ENCODE data around the gene EPS8L1. TPM values are rescaled to one million over a fixed set of nuclear protein-coding genes. Genes with fewer than 3 reads are reported as not detected.

EPS8L1 gene
- total RNA-seq, 2 donors from 2014 or later, result 29.4 to 52.8 TPM

DNA sequence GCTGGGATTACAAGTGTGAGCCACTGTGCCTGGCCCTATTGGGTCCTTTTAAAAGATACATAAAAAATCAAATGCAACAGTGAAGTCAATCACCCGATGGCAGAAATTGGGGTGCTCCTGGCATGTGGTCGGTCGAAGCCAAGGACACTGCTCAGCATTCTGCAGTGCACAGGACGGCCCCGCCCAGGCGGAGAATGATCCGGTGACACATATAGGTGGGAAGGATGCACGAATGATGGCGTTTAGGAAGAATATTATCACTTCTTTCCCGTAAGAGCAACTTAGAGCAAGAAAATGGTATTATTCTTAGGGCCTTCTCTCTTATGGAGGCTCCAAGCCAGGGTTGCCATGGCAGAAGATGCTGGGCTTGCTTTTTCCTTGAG is 34.4 kb upstream of the EPS8L1 start:
- TF ChIP-seq, protein P1, sequence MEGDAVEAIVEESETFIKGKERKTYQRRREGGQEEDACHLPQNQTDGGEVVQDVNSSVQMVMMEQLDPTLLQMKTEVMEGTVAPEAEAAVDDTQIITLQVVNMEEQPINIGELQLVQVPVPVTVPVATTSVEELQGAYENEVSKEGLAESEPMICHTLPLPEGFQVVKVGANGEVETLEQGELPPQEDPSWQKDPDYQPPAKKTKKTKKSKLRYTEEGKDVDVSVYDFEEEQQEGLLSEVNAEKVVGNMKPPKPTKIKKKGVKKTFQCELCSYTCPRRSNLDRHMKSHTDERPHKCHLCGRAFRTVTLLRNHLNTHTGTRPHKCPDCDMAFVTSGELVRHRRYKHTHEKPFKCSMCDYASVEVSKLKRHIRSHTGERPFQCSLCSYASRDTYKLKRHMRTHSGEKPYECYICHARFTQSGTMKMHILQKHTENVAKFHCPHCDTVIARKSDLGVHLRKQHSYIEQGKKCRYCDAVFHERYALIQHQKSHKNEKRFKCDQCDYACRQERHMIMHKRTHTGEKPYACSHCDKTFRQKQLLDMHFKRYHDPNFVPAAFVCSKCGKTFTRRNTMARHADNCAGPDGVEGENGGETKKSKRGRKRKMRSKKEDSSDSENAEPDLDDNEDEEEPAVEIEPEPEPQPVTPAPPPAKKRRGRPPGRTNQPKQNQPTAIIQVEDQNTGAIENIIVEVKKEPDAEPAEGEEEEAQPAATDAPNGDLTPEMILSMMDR (conservative IDR thresholded peaks at IDR 0.05), result no peak
- Histone ChIP-seq H3K27me3 (ENCODE audit: control insufficient read depth, insufficient read depth, low read length, poor library complexity, severe bottlenecking) (no peaks in the 10 kb centered on the region), H3K36me3 (ENCODE audit: control insufficient read depth, insufficient read depth, low read length) (peaks cover 65% of the 10 kb centered on the region), H3K9me3 (ENCODE audit: control insufficient read depth, low read length) (no peaks in the 10 kb centered on the region), H3K27ac (ENCODE audit: low read depth, low read length) (no peak overlapping the region), H3K4me3 (ENCODE audit: low read length) (no peak overlapping the region), H3K4me1 (ENCODE audit: control insufficient read depth, insufficient read depth, low read length) (no peaks in the 10 kb centered on the region), H3K9ac (ENCODE audit: extremely low read depth, low read length, poor library complexity, severe bottlenecking) (no peak overlapping the region)
- H3K27me3 Mint-ChIP-seq (ENCODE audit: insufficient read depth), result no peaks in the 10 kb centered on the region
- no peaks in the 10 kb centered on the region for H3K4me1 Mint-ChIP-seq
- H3K9me3 Mint-ChIP-seq, result no peaks in the 10 kb centered on the region
- peaks cover 47% of the 10 kb centered on the region for H3K36me3 Mint-ChIP-seq (ENCODE audit: low read depth)
- 97 to 98% methylated on average over 7 to 10 of the region's 10 CpGs for WGBS, 2 experiments (ENCODE audit: insufficient coverage in 1 of 2, insufficient read length in 1 of 2)
- DNase-seq, result no peak
- no peak overlapping the region for H3K27ac Mint-ChIP-seq
- no peak overlapping the region for H3K4me3 Mint-ChIP-seq

DNA sequence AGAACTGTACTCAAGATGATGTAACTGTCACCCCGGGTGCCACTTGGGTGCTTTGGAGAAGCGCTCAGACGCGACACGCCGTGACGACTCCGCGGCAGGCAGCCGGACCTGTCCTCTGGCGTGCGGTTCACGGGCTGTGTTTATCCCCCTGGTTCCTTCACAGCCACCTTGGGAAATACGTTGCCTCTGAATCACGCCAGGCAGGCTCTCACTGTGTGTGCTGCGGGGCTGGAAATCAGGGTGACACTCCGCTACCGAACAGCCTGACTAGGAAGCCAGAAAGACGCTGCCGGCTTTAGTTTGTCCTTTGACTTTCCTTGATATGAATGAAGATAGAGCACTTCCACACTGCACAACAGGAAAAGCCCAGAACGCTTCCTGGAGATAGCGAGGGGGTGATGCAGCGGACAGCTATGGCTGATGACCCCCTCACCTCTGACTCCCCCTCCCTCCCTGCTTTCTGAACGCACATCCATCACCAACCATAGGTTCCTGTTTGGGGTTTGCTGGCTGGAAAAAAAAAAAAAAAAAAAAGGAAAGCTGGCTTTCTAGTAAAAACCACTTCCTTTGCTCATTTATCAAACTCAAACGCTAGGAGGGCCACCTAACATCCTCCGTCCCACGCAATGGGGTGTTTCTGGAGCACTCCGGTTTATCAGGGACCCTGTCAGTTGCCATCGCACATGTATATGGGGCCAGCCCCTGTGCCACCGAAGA is 33.9 kb upstream of the EPS8L1 start:
- Histone ChIP-seq H3K9me3 (ENCODE audit: control insufficient read depth, low read length) (no peaks in the 10 kb centered on the region), H3K4me1 (ENCODE audit: control insufficient read depth, insufficient read depth, low read length) (no peaks in the 10 kb centered on the region), H3K9ac (ENCODE audit: extremely low read depth, low read length, poor library complexity, severe bottlenecking) (no peak overlapping the region), H3K36me3 (ENCODE audit: control insufficient read depth, insufficient read depth, low read length) (peaks cover 70% of the 10 kb centered on the region), H3K27me3 (ENCODE audit: control insufficient read depth, insufficient read depth, low read length, poor library complexity, severe bottlenecking) (no peaks in the 10 kb centered on the region), H3K4me3 (ENCODE audit: low read length) (no peak overlapping the region), H3K27ac (ENCODE audit: low read depth, low read length) (no peak overlapping the region)
- WGBS, 2 experiments (ENCODE audit: insufficient coverage in 1 of 2, insufficient read length in 1 of 2), result 94 to 95% methylated on average over 19 to 29 of the region's 30 CpGs
- no peak overlapping the region for H3K4me3 Mint-ChIP-seq
- H3K4me1 Mint-ChIP-seq, result no peaks in the 10 kb centered on the region
- no peak for DNase-seq
- H3K36me3 Mint-ChIP-seq (ENCODE audit: low read depth), result peaks cover 51% of the 10 kb centered on the region
- no peaks in the 10 kb centered on the region for H3K27me3 Mint-ChIP-seq (ENCODE audit: insufficient read depth)
- H3K27ac Mint-ChIP-seq, result peak overlapping the region; percentile 44
- no peaks in the 10 kb centered on the region for H3K9me3 Mint-ChIP-seq
- TF ChIP-seq, protein P1 (conservative IDR thresholded peaks at IDR 0.05), result no peak

DNA sequence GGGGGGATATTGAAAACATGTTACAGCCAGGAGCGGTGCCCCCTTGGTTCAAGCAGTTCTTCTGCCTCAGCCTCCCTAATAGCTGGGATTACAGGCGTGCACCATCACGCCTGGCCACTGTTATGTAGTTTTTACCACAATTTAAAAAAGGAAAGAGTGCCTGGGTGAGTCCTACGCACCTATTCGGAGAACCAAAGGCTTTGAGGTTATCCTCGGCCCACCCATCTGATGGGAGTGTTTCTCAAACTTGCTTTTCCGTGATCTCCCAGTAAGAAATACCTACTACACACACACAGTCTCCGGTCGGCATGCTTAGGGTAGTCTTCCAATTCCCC is 33.4 kb upstream of the EPS8L1 start:
- no peaks in the 10 kb centered on the region for H3K9me3 ChIP-seq (ENCODE audit: control insufficient read depth, low read length)
- DNase-seq, result no peak
- no peak overlapping the region for H3K4me3 ChIP-seq (ENCODE audit: low read length)
- H3K27ac ChIP-seq (ENCODE audit: low read depth, low read length), result no peak overlapping the region
- H3K4me1 ChIP-seq (ENCODE audit: control insufficient read depth, insufficient read depth, low read length), result no peaks in the 10 kb centered on the region
- Mint-ChIP-seq H3K27ac (no peak overlapping the region), H3K4me1 (no peaks in the 10 kb centered on the region), H3K9me3 (no peaks in the 10 kb centered on the region), H3K27me3 (ENCODE audit: insufficient read depth) (no peaks in the 10 kb centered on the region), H3K36me3 (ENCODE audit: low read depth) (peaks cover 55% of the 10 kb centered on the region), H3K4me3 (no peak overlapping the region)
- no peak overlapping the region for H3K9ac ChIP-seq (ENCODE audit: extremely low read depth, low read length, poor library complexity, severe bottlenecking)
- peaks cover 76% of the 10 kb centered on the region for H3K36me3 ChIP-seq (ENCODE audit: control insufficient read depth, insufficient read depth, low read length)
- WGBS, 2 experiments (ENCODE audit: insufficient coverage in 1 of 2, insufficient read length in 1 of 2), result 92 to 96% methylated on average over 7 to 9 of the region's 9 CpGs
- no peaks in the 10 kb centered on the region for H3K27me3 ChIP-seq (ENCODE audit: control insufficient read depth, insufficient read depth, low read length, poor library complexity, severe bottlenecking)
- TF ChIP-seq, protein P1 (conservative IDR thresholded peaks at IDR 0.05), result no peak

All from endodermal cell (in vitro differentiated cells).